Mucosa of stomach (tissue), 1 donor: ENCODE data around the gene JAGN1.
"Not testable (repeated sequence)": the region's sequence is repeated elsewhere in the genome, so short reads cannot be mapped to it uniquely, and the experiment has no call there.

Experiments used
- H3K27me3 ChIP-seq: one replicate; pipeline ENCODE4 v1.7.0; 2013; ENCODE audit warnings: mild to moderate bottlenecking, low read length; ENCODE audit not compliant: control insufficient read depth, insufficient read depth
- H3K36me3 ChIP-seq: one replicate; pipeline ENCODE4 v1.7.0; 2013; ENCODE audit warnings: low read length; ENCODE audit not compliant: control insufficient read depth, insufficient read depth
- H3K4me1 ChIP-seq: one replicate; pipeline ENCODE4 v1.7.0; 2013; ENCODE audit warnings: mild to moderate bottlenecking, low read length; ENCODE audit not compliant: control insufficient read depth, insufficient read depth
- H3K4me3 ChIP-seq: one replicate; pipeline ENCODE4 v1.7.0; 2013; ENCODE audit warnings: low read length
- H3K9ac ChIP-seq: one replicate; pipeline ENCODE4 v1.7.0; 2013; ENCODE audit warnings: mild to moderate bottlenecking, low read length, moderate library complexity
- H3K9me3 ChIP-seq: one replicate; pipeline ENCODE4 v1.7.0; 2013; ENCODE audit warnings: mild to moderate bottlenecking, low read length, moderate library complexity; ENCODE audit not compliant: control insufficient read depth
- donor health status: Pancreatic carcinoma.

The JAGN1 gene

DNA sequence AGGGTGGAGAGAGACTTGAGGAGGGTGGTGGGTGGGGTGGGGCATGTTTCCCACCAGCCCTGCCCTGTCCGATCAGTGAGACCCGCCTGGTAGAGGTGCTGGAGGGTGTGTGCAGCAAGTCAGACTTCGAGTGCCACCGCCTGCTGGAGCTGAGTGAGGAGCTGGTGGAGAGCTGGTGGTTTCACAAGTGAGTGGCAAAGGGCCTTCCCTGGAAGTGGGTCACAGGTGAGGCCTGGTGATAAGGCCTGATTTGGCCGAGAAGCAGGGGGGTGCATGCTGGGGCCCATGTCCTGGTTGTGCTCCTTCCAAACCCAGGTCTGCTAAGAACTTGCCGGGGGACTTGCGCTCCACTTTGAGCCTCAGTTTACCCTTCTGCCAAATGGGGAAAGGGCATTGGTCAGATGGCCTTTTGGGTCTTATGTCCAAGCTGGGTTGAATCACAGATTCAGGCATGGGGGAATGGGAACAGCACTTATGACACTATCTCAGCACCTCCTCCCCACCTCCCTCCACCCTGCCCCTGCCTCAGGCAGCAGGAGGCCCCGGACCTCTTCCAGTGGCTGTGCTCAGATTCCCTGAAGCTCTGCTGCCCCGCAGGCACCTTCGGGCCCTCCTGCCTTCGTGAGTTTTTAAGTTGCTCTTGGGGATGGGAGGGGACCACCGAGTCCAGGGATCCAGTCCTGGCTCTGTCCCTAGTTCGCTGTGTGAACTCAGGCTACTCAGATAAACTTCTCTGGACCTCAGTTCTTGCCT is 47.3 kb downstream of the JAGN1 start:
- no peaks in the 10 kb centered on the region for H3K9me3 ChIP-seq
- H3K4me1 ChIP-seq, result peaks cover 16% of the 10 kb centered on the region
- H3K4me3 ChIP-seq, result no peak overlapping the region
- H3K36me3 ChIP-seq, result no peaks in the 10 kb centered on the region
- H3K27me3 ChIP-seq, result no peaks in the 10 kb centered on the region
- H3K9ac ChIP-seq, result no peak overlapping the region

DNA sequence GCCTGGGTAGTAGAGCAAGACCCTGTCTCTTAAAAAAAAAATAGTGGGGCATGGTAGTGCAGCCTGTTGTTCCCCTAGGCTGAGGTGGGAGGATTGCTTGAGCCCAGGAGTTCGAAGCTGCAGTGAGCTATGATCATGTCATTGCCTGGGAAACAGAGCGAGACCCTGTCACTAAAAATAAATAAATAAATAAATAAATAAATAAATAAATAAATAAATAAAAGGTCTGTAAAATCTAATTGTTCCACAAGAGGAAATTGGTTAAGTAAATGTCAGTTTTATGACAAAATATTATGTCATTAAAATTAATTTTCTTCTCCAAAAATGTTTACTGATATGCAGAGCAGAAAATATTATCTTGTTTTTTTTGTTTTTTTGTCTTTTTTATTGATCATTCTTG is 48.6 kb downstream of the JAGN1 start:
- Histone ChIP-seq H3K36me3 (peaks cover 3% of the 10 kb centered on the region), H3K9me3 (no peaks in the 10 kb centered on the region), H3K4me3 (no peak overlapping the region), H3K27me3 (no peaks in the 10 kb centered on the region), H3K9ac (no peak overlapping the region), H3K4me1 (peaks cover 15% of the 10 kb centered on the region)

DNA sequence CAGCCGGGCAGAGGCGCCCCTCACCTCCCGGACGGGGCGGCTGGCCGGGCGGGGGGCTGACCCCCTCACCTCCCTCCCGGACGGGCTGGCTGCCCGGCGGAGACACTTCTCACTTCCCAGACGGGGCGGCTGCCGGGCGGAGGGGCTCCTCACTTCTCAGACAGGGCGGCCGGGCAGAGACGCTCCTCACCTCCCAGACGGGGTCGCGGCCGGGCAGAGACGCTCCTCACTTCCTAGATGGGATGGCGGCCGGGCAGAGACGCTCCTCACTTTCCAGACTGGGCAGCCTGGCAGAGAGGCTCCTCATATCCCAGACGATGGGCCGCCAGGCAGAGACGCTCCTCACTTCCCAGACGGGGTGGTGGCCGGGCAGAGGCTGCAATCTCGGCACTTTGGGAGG is 49.5 kb downstream of the JAGN1 start:
- not testable (repeated sequence) for H3K9me3 ChIP-seq, H3K4me3 ChIP-seq, H3K36me3 ChIP-seq, H3K27me3 ChIP-seq, H3K9ac ChIP-seq, H3K4me1 ChIP-seq

DNA sequence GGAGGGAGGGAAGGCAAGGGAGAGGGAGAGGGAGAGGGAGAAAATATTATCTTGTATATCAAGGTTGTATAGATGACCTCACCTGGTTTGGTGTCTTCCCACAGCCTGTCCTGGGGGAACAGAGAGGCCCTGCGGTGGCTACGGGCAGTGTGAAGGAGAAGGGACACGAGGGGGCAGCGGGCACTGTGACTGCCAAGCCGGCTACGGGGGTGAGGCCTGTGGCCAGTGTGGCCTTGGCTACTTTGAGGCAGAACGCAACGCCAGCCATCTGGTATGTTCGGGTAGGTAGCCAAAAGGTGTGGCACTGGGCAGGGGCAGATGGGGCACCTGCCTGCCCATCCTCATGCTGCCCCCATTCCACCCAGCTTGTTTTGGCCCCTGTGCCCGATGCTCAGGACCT is 50.3 kb downstream of the JAGN1 start:
- Histone ChIP-seq H3K27me3 (no peaks in the 10 kb centered on the region), H3K4me3 (no peak overlapping the region), H3K9me3 (no peaks in the 10 kb centered on the region), H3K4me1 (peaks cover 6% of the 10 kb centered on the region), H3K36me3 (peaks cover 4% of the 10 kb centered on the region), H3K9ac (no peak overlapping the region)

DNA sequence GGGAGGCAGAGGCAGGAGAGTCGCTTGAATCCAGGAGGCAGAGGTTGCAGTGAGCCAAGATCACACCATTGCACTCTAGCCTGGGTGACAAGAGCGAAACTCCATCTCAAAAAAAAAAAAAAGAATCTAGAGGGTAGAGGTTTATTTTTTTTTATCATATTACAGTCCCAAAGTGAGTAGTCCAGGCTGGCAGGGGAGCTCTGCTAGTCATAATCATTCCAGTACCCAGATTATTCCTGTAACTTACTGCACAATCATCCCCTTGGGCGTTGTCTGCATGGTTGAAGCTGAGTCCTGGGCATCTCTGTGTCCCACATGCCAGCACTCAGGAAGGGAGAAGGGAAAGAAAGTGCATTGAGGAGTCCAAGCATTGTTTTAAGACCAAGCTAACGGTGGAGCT is 51.8 kb downstream of the JAGN1 start:
- no peaks in the 10 kb centered on the region for H3K9me3 ChIP-seq
- peaks cover 4% of the 10 kb centered on the region for H3K36me3 ChIP-seq
- peaks cover 6% of the 10 kb centered on the region for H3K4me1 ChIP-seq
- H3K4me3 ChIP-seq, result no peak overlapping the region
- H3K27me3 ChIP-seq, result no peaks in the 10 kb centered on the region
- H3K9ac ChIP-seq, result no peak overlapping the region

DNA sequence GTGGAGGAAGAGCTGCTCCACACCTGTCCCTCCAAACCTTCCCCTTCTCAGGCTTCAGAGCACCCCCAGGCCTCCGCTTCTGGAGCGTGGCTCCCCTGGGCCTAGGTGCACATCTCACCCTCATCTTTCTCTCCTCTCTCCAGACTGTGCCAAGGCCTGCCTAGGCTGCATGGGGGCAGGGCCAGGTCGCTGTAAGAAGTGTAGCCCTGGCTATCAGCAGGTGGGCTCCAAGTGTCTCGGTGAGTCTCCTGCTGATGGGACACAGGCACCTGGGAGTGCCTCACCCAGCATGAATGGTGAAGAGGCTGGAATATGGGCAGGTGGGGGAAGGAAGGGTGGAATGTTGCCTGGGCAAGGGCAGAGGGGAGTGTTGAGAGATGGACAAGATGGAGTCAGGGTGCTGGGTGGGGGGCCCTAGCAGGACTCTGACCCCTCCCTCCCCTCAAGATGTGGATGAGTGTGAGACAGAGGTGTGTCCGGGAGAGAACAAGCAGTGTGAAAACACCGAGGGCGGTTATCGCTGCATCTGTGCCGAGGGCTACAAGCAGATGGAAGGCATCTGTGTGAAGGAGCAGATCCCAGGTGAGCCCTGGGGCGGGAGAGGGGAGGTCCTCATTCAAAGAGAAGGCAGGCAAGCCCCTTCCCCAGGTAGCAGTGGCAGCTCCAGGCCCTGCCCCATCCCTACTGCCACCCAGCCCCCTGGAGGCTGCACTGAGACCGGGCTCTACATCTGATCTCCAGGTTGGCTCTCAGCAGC is 52.7 kb downstream of the JAGN1 start:
- H3K27me3 ChIP-seq, result no peaks in the 10 kb centered on the region

More for the DNA sequence above, 52.7 kb downstream of the JAGN1 start:
- Histone ChIP-seq H3K4me3 (no peak overlapping the region), H3K36me3 (peaks cover 4% of the 10 kb centered on the region), H3K9me3 (no peaks in the 10 kb centered on the region), H3K4me1 (peaks cover 6% of the 10 kb centered on the region), H3K9ac (no peak overlapping the region)
